Gastroesophageal sphincter (tissue), 4 donors: ENCODE data around the gene BPGM. TPM values are rescaled to one million over a fixed set of nuclear protein-coding genes. Genes with fewer than 3 reads are reported as not detected.

ENCODE experiments used
- ATAC-seq: fragments of 150-250 bp; one replicate; pipeline ENCODE4 v1.9.1; 2016; ENCODE audit warnings: mild to moderate bottlenecking, moderate library complexity
- H3K27ac ChIP-seq, 4 donors: fragments of 200-600 bp; sonication (generic) in 3 of 4; 1 replicate in 3 of 4; 2 replicates in 1 of 4; pipeline ENCODE4 v1.5.1; 2016 to 2019
- H3K27me3 ChIP-seq: fragments of 200-600 bp; sonication (generic); one replicate; pipeline ENCODE4 v1.5.1; 2019
- H3K36me3 ChIP-seq, 2 donors: fragments of 200-600 bp; sonication (generic); one replicate each; pipeline ENCODE4 v1.5.1; 2019; ENCODE audit warnings: control low read depth in 1 of 2
- H3K4me1 ChIP-seq, 3 donors: fragments of 200-600 bp; sonication (generic); 1 replicate in 2 of 3; 2 replicates in 1 of 3; pipeline ENCODE4 v1.5.1; 2016 to 2019; ENCODE audit warnings: control low read depth in 2 of 3
- H3K4me3 ChIP-seq, 2 donors: fragments of 200-600 bp; sonication (generic); one replicate each; pipeline ENCODE4 v1.5.1; 2019; ENCODE audit warnings: mild to moderate bottlenecking in 1 of 2, moderate library complexity in 1 of 2
- H3K9me3 ChIP-seq, 3 donors: fragments of 200-600 bp; sonication (generic); one replicate each; pipeline ENCODE4 v1.5.1; 2017 to 2019; ENCODE audit warnings: control low read depth in 2 of 3
- CTCF ChIP-seq, 4 experiments: fragments of 200-600 bp in 2 of 4; fragments of 450-650 bp in 2 of 4; sonication (generic) in 1 of 4; IDR thresholded peaks; one replicate each; pipeline ENCODE4 v1.5.1; 2017 to 2019; ENCODE audit warnings: antibody characterized with exemption in 4 of 4, mild to moderate bottlenecking in 2 of 4, moderate library complexity in 2 of 4
- EP300 ChIP-seq: sonication (generic); formaldehyde crosslinking; IDR thresholded peaks from one replicate; pipeline ENCODE4 v1.6.1; 2017; ENCODE audit warnings: antibody characterized with exemption, mild to moderate bottlenecking
- POLR2A ChIP-seq, 2 donors: fragments of 450-650 bp; IDR thresholded peaks; one replicate each; pipeline ENCODE4 v1.6.1; 2017; ENCODE audit warnings: antibody characterized with exemption in 2 of 2, mild to moderate bottlenecking in 2 of 2, moderate library complexity in 1 of 2
- POLR2AphosphoS5 ChIP-seq: sonication (generic); formaldehyde crosslinking; IDR thresholded peaks from one replicate; pipeline ENCODE4 v1.6.1; 2017; ENCODE audit warnings: antibody characterized with exemption
- WGBS, 2 donors: methylation state at CpG; one replicate each; pipeline ENCODE4 v1.1.5; 2018; ENCODE audit warnings: low coverage in 1 of 2; 5-methylcytosine and 5-hydroxymethylcytosine counted together
- total RNA-seq, 4 donors: library from RNA; depleted of rRNA; stranded (reverse); fragments of >200 nt; gene quantifications; one replicate each; pipeline ENCODE4 v1.1.0, GENCODE V29; 2016

Gene BPGM
- total RNA-seq, 4 donors from 2014 or later: 16.0 to 35.6 (median 29.6) TPM

- TF ChIP-seq POLR2A (IDR thresholded peaks at IDR 0.05): no peak
- no peak for TF ChIP-seq CTCF (IDR thresholded peaks at IDR 0.05)
- no peak for TF ChIP-seq POLR2AphosphoS5
- TF ChIP-seq EP300: no peak
- Histone ChIP-seq H3K27ac (no peak overlapping the region), H3K9me3 (no peaks in the 10 kb centered on the region), H3K4me1 (no peaks in the 10 kb centered on the region), H3K4me3 (no peak overlapping the region), H3K36me3 (no peaks in the 10 kb centered on the region), H3K27me3 (peaks cover 34% of the 10 kb centered on the region)
- ATAC-seq: no peak
- WGBS, 2 donors: 68 to 84% methylated on average over 2 of the region's 2 CpGs
Measured at GRCh38 chr7:134627109-134627774, 19.4 kb upstream of the BPGM start.

GRCh38 chr7:134627775-134628153 lies 18.9 kb upstream of the BPGM start:
- WGBS, 2 donors: 0% methylated on average over 1 of the region's 1 CpG
- H3K36me3 ChIP-seq: no peaks in the 10 kb centered on the region
- ATAC-seq: no peak
- TF ChIP-seq CTCF (IDR thresholded peaks at IDR 0.05): no peak
- TF ChIP-seq POLR2A (IDR thresholded peaks at IDR 0.05): no peak
- TF ChIP-seq POLR2AphosphoS5: no peak
- no peak for TF ChIP-seq EP300
- H3K27ac ChIP-seq: no peak overlapping the region
- peaks cover 32% of the 10 kb centered on the region for H3K27me3 ChIP-seq
- H3K9me3 ChIP-seq: no peaks in the 10 kb centered on the region
- H3K4me1 ChIP-seq: no peaks in the 10 kb centered on the region
- no peak overlapping the region for H3K4me3 ChIP-seq

GRCh38 chr7:134629445-134629844 lies 17.2 kb upstream of the BPGM start:
- no peaks in the 10 kb centered on the region for H3K9me3 ChIP-seq
- peaks cover 19% of the 10 kb centered on the region for H3K27me3 ChIP-seq
- ATAC-seq: no peak
- no peaks in the 10 kb centered on the region for H3K4me1 ChIP-seq
- no peaks in the 10 kb centered on the region for H3K36me3 ChIP-seq
- TF ChIP-seq CTCF (IDR thresholded peaks at IDR 0.05) (no peak), EP300 (no peak), POLR2A (IDR thresholded peaks at IDR 0.05) (no peak), POLR2AphosphoS5 (no peak)
- H3K4me3 ChIP-seq: no peak overlapping the region
- no peak overlapping the region for H3K27ac ChIP-seq

- no peaks in the 10 kb centered on the region for H3K36me3 ChIP-seq
Measured at GRCh38 chr7:134630237-134630636, 16.4 kb upstream of the BPGM start.

More at GRCh38 chr7:134630237-134630636, 16.4 kb upstream of the BPGM start:
- WGBS, 2 donors: 38 to 50% methylated on average over 1 of the region's 1 CpG
- TF ChIP-seq EP300 (no peak), POLR2A (IDR thresholded peaks at IDR 0.05) (no peak), CTCF (IDR thresholded peaks at IDR 0.05) (no peak), POLR2AphosphoS5 (no peak)
- Histone ChIP-seq H3K4me3 (no peak overlapping the region), H3K27me3 (peaks cover 14% of the 10 kb centered on the region), H3K27ac (no peak overlapping the region), H3K4me1 (no peaks in the 10 kb centered on the region), H3K9me3 (no peaks in the 10 kb centered on the region)
- ATAC-seq: no peak
